GM18519 (cell line): Measurements from ENCODE around the gene MAL.
A peak's percentile ranks its signal among the peaks of the same experiment; 100 is the strongest.

ENCODE experiments used
- ATAC-seq: cut with Tn5 transposase; IDR thresholded peaks from one replicate; pipeline ENCODE4 v1.9.1; 2021; ENCODE audit warnings: mild to moderate bottlenecking, moderate library complexity; ENCODE audit not compliant: unreplicated experiment, low FRiP score

MAL gene

DNA sequence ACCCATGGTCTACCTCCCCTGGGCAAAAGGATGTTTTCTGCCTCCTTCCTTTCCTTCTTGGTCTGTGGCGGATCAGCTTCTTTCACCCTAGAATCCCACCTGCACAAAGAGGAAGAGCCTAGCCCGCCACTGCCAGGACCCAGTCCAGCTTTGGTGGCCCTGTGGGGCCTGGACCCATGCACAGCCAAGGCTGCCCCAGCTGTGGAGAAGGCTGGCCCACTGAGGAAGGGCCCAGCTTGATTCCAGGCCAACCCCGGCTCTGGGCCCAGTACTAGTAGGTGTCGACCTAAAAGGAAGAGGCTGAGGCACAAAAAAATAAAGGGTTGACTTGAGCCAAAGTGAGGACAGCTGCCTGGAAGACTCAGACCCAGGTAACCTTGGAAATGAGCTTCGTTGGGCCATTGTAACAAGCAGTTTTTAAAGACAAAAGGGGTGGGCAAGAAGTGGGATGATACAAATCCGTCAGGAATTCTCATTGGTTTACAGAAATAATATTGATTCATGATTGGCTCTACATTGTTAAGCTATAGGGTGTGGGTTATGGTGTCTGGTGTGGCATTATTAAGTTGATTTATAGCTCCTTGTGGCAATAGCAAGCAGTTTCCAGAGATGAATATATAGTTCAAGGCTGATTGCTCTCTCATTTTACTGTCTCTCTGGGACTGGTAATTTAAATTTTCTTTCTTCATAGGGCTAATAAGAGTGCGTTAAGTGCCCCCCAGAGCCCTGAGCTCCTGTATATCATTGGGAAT is 29.8 kb upstream of the MAL start:
- ATAC-seq, result no peak

DNA sequence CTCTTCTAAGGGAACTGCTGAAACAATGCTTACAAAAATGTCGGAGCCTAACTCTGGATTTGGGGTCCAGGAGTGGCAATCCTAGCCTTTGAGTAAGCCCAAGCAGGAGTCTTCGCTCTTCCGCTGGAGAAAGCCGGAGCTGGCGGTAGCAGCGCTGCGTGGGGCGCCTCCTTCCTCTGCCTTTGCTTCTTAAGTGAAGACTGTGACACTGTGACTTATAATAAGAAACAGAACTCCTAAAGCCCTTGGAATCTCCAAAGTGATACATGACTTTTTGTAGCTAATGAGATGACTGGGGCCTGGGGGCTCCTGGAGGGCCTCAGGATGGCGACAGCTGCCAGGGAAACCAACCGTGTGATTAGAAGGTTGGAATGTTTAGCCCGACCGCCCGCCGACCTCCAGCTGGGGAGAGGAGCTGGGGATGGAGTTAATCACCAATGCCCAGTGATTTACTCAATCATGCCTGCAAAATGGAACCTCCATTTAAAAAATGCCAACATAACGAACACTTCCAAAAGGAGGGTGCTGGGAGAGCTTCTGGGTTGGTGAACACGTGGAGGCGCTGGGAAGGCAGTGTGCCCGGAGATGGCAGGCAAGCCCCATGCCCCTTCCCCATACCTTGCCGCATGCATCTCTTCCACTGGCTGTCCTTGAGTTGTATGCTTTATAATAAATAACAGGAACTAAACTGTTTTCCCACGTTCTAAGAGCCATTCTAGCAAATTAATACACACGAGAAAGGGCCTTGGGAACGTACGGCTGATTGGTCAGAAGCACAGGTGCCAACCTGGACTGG is 29.0 kb upstream of the MAL start:
- no peak for ATAC-seq

- ATAC-seq, result no peak
Measured at GRCh38 chr2:94997981-94998930, 27.3 kb upstream of the MAL start.

GRCh38 chr2:94999431-94999883 is 26.1 kb upstream of the MAL start:
- ATAC-seq, result no peak

DNA sequence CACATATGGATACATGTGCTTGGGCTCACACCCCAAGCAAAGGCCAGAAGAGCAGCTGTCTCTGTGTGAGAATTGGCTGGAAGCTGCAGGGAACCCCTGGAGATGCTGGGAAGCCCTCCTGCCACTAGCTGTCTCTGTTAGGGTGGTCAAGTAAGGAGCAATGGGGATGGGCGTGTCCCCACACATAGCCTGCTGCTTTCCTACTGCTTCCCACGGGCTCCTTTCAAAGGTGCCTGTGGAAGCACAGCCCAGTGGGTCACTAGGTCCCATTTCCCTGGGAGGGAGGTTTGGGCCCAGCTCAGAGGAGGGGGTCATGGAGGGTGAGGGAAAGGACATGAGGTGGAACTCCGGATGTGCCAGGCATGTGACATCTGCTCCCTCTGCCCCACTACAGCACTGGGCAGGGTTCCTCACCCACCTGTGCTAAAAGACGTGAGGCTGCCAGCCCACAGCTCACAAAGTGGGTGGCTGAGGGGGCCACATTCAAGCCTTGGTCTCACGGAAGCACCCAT is 24.4 kb upstream of the MAL start:
- ATAC-seq, result no peak

- no peak for ATAC-seq
Measured at GRCh38 chr2:95001701-95002100, 23.8 kb upstream of the MAL start.

GRCh38 chr2:95002498-95002897 is 23.0 kb upstream of the MAL start:
- no peak for ATAC-seq

- ATAC-seq, result no peak
Measured at GRCh38 chr2:95004287-95004686, 21.2 kb upstream of the MAL start.

- ATAC-seq, result no peak
Measured at GRCh38 chr2:95004711-95005110, 20.8 kb upstream of the MAL start.

DNA sequence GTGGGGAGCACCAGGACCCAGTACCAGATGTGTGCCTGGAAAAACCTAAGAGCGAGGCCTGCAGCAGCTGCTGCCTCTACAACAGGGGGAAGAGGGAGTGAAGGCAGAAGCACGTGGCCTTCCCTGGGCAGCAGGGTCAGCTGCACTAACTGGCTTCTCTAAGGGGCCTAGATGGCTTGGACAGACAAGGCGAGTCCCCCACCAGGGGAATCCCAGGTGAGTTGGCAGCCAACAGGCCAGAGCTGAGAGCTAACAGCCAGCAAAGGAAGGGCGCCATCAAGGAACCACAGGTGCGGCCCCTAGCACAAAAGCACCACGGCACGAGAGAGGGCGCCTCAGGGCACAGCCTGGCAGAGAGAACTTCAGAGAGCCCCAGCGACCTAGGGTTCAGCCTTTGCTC is 19.8 kb upstream of the MAL start:
- no peak for ATAC-seq

DNA sequence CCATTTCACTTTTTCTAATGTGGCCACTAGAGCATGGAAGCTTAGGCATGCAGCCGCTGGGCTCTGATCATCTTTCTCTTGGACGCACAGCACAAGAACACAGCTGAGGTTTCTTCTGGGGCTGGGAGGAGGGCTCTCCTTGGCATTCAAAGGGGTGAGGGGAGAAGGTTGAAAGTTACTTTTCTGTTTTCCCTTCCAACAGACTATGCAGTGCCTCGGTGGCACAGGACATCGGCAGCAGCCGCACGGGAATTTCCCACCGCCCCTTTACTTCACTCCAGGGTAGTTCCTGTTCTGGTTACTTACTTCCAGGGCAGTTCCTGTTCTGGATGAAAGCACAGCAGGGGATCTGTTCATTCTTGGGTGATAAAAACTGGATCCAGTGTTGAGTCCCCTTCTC is 18.9 kb upstream of the MAL start:
- ATAC-seq, result no peak

- ATAC-seq, result no peak
Measured at GRCh38 chr2:95007031-95007609, 18.4 kb upstream of the MAL start.

GRCh38 chr2:95007822-95008221 is 17.7 kb upstream of the MAL start:
- no peak for ATAC-seq

GRCh38 chr2:95008306-95008705 is 17.2 kb upstream of the MAL start:
- ATAC-seq, result no peak

DNA sequence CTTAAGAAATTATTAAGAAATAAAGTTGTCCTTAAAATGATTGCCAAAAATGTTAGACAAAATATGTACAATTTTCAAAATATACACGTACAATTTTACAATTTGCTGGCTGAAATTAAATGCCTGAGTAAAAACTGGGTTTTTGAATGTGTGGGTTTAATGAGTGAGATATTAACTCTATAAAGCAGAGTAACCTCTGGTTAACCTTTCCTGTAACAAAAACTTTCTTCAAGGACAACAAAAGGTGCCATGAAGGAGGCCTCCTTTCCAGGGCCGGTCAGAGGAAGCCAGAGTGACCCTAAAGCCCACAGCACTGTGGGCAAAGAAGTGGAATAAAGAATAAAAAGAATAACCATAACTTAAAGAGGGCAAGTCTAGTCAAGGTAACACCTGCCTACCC is 16.5 kb upstream of the MAL start:
- ATAC-seq, result no peak

GRCh38 chr2:95009412-95009811 is 16.1 kb upstream of the MAL start:
- no peak for ATAC-seq

- no peak for ATAC-seq
Measured at GRCh38 chr2:95010126-95010525, 15.4 kb upstream of the MAL start.

DNA sequence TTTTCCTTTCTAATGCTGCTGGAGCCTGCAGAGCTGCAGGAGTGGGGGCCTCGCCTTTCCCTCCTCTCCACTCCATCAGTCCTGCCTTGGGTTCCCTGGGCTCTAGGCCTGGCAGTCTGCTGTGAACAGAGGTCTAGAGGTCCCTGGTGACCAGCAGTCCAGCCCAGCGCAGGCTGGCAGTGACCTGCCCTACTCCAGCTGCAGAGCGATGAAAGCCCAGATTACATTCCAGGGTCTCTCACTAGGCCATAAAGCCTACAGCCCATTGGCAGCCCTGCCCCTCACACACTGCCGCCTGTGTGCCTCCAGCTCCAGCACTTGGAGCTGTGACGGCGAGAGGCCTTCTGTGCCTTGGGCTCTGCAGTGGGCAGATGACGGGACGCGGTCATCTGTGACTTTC is 14.8 kb upstream of the MAL start:
- ATAC-seq, result no peak

DNA sequence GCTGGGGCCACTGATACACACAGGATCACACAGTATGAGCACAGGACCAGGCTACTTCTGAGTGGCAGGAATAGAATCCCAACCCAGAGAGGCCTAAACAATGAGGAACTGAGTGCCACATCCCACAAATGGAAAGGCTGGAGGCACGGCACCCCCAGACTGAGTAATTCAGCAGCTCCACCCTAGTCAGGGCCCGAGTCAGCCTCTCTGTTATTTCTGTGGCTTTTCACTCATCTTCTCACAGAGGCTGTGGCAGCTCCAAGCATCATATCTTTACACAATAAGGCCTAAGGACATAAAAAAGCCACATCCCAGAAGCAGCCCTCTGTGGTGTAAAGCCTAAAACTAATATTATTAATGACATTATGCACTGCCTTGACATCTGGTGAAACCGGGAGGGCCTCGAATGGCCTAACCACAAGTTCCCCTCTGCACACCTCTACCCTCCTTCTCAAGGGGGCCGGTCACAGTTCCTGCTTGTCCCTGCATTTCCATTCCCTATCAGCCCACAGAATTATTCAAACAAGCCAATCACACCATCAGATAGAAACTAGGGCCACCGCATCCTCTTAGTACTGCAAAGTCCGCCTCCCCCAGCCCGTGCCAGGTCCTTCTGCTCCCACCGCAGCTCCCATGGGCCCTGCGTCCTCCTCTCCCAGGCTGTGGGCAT is 12.5 kb upstream of the MAL start:
- ATAC-seq, result peak; percentile 69

DNA sequence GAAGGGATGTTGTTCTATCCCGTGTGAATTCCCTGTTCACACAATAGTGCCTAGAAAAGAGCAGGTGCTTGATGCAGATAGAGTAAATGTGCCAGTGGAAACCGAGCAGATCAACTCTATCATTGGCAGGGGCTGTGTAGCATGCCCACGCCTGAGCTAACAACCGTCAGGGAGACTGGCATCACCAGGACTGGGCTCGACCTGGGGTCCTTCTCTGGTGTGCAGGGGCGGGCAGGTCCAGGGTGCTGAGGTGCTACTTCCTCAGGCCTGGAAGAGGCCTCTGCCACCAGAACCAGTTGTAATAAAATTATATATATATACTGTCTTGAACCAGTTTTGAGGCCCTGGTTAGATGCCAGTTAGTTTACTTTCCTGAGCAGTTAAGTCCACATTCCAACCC is 11.8 kb upstream of the MAL start:
- no peak for ATAC-seq
